Measurements from ENCODE around the gene PRPF40A. TPM values are rescaled to one million over a fixed set of nuclear protein-coding genes. Genes with fewer than 3 reads are reported as not detected.

Gene PRPF40A
- total RNA-seq, 1 donor from 2014 or later: 129 TPM

DNA sequence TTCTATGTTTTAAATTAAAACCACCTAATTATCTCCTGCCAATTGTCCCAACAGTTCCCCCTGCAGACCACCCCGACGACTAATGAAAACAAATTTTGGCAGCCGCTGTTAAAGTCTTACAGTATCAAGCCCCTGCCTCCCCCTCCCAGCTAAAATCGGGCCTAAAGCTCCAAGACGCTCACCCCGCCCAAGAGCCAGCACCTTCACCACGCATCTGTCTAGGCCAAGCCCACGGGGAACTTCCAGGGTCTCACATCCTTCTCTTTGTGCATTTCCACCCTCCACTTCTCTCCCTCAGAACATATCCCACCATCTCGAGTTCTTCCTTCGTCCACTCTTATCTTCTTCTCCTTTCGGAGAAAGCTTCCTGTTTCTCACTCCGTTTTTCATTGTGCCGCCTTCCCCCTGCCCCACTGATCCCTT is 445 bp downstream of the PRPF40A start:
- Mint-ChIP-seq H3K4me3 (peak overlapping the region; percentile 100), H3K36me3 (ENCODE audit: low read depth) (peaks cover 64% of the 10 kb centered on the region), H3K27me3 (no peaks in the 10 kb centered on the region), H3K9me3 (no peaks in the 10 kb centered on the region), H3K4me1 (peaks cover 52% of the 10 kb centered on the region), H3K27ac (peak overlapping the region; percentile 98)
- CTCF ChIA-PET: no interaction called here
- intact Hi-C loops (cut with micrococcal nuclease): loop anchor here (1.0 to 5.0 kb wide), 7 partner anchors 382 to 1455 kb away; partner anchors contain the start of genes ARL5A, FMNL2, NMI and RBM43
- ATAC-seq (ENCODE audit: low read depth): peak; percentile 0
- POLR2A ChIA-PET: interaction anchor here (0.6 to 2.8 kb wide), 18 partner anchors 9 to 1450 kb away, joined by 3 to 27 read pairs (median 4); partner anchors contain the start of genes ARL5A, NMI and STAM2
- TF ChIP-seq, protein P1, sequence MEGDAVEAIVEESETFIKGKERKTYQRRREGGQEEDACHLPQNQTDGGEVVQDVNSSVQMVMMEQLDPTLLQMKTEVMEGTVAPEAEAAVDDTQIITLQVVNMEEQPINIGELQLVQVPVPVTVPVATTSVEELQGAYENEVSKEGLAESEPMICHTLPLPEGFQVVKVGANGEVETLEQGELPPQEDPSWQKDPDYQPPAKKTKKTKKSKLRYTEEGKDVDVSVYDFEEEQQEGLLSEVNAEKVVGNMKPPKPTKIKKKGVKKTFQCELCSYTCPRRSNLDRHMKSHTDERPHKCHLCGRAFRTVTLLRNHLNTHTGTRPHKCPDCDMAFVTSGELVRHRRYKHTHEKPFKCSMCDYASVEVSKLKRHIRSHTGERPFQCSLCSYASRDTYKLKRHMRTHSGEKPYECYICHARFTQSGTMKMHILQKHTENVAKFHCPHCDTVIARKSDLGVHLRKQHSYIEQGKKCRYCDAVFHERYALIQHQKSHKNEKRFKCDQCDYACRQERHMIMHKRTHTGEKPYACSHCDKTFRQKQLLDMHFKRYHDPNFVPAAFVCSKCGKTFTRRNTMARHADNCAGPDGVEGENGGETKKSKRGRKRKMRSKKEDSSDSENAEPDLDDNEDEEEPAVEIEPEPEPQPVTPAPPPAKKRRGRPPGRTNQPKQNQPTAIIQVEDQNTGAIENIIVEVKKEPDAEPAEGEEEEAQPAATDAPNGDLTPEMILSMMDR (IDR thresholded peaks at IDR 0.05): no peak
- no peak for DNase-seq

DNA sequence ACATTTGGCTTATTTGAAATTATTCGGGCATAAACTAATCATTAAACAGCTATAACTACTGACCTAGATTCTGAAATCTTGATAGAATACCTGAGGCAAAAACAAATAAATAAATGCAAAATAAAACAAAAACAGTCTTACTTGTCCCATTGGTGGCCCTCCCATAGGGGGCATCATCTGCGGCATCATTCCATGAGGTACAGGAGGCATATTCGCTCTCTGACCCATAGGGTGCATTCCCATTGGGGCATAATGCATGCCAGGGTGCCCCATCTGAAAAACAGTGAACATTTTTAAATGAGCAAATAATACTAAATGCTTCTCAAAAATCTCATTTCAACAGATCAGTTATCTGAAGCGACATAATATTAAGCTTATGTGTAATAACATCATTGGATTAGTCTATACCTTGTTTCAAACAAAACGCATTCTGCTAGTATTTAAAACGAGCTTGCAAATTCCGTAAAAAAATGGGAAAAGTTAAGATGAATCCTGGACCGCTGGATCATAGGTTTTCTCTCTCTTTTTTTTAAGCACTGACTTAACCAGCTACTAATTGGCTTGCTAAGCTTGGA is 1.3 kb downstream of the PRPF40A start:
- POLR2A ChIA-PET: interaction anchor here (0.8 to 2.8 kb wide), 6 partner anchors 8 to 888 kb away, joined by 3 to 27 read pairs (median 10); partner anchors contain the start of genes ARL5A and STAM2
- no peaks in the 10 kb centered on the region for H3K27me3 Mint-ChIP-seq
- CTCF ChIA-PET: no interaction called here
- TF ChIP-seq, protein P1 (IDR thresholded peaks at IDR 0.05): no peak
- intact Hi-C loops (cut with micrococcal nuclease): loop anchor here (5.0 kb wide), 3 partner anchors 1304 to 1454 kb away; partner anchors contain the start of genes NMI and RBM43
- H3K4me1 Mint-ChIP-seq: peaks cover 48% of the 10 kb centered on the region
- peak overlapping the region; percentile 100 for H3K4me3 Mint-ChIP-seq
- DNase-seq (no peak), ATAC-seq (ENCODE audit: low read depth) (no peak)
- H3K27ac Mint-ChIP-seq: peak overlapping the region; percentile 98
- peaks cover 66% of the 10 kb centered on the region for H3K36me3 Mint-ChIP-seq (ENCODE audit: low read depth)
- no peaks in the 10 kb centered on the region for H3K9me3 Mint-ChIP-seq

DNA sequence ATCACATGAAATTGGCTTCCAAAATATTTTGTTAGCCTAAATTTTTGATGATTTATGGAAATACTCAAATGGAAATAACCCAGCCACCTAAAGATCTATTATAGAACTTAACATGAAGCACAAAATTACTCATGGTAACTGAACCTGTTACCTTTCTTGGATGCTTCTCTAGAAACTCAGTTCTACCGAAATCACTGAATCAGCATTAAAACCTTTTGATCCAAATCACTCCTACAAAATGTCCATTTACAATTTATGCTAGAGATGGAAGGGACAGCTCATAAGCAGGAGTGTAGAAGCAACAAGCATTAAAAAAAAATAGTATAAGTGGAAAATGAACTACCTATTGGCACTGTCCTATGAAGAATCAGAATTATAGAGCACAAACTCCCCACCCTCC is 2.1 kb downstream of the PRPF40A start:
- ChIA-PET CTCF (no interaction called here), POLR2A (interaction anchor here (2.7 kb wide), 1 partner anchor 7 kb away, joined by 14 read pairs; no protein-coding TSS in a partner anchor)
- Mint-ChIP-seq H3K4me3 (peak overlapping the region; percentile 41), H3K4me1 (peaks cover 44% of the 10 kb centered on the region), H3K9me3 (no peaks in the 10 kb centered on the region), H3K27me3 (no peaks in the 10 kb centered on the region), H3K36me3 (ENCODE audit: low read depth) (peaks cover 73% of the 10 kb centered on the region), H3K27ac (no peak overlapping the region)
- TF ChIP-seq, protein P1 (IDR thresholded peaks at IDR 0.05): no peak
- intact Hi-C loops (cut with micrococcal nuclease): loop anchor here (5.0 kb wide), 3 partner anchors 1303 to 1453 kb away; partner anchors contain the start of genes NMI and RBM43
- DNase-seq (no peak), ATAC-seq (ENCODE audit: low read depth) (no peak)

DNA sequence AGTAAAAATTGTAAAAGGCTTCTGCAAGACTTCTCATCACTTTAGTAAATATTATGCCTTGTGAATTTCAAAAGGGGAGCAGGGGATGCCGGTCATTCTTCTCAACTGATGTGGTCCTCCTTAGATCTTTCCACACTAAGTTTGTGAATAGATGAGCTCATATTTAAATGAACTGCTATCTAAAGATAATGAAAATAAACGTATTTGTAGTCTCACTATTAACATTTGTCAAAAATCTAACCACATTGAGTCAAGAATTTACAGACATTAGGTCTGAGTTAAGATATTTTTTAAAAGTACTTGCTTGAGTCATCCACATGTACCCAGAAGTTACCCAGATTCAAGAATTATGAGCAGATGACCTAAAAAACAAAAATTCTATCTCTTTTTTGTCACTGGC is 6.5 kb downstream of the PRPF40A start:
- CTCF ChIA-PET: no interaction called here
- Mint-ChIP-seq H3K4me3 (no peak overlapping the region), H3K36me3 (ENCODE audit: low read depth) (peaks cover 77% of the 10 kb centered on the region), H3K9me3 (no peaks in the 10 kb centered on the region), H3K27me3 (no peaks in the 10 kb centered on the region), H3K27ac (no peak overlapping the region), H3K4me1 (peaks cover 33% of the 10 kb centered on the region)
- POLR2A ChIA-PET: no interaction called here
- DNase-seq (no peak), ATAC-seq (ENCODE audit: low read depth) (no peak)
- intact Hi-C loops (cut with micrococcal nuclease): loop anchor here (2.0 kb wide), 1 partner anchor 14 kb away; no protein-coding TSS in a partner anchor
- TF ChIP-seq, protein P1 (IDR thresholded peaks at IDR 0.05): no peak

DNA sequence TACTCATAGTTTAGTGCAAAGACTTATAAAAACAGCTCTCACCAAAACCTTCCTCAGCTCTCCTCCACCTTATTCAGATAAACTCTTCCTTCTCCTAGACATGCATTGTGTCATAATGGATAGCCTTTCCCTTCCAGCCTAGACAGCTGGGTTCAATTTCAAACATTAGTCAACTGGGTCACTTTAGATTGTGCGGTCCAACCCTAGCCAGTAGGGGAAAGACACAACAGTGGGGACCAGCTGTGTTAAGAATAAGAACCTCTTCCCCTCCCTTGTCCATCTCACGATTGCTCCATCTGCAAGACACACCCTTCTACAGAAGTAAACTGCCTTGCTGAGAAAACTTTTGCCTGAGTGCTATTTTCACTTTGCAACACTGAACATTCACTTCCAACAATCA is 8.5 kb downstream of the PRPF40A start:
- peaks cover 70% of the 10 kb centered on the region for H3K36me3 Mint-ChIP-seq (ENCODE audit: low read depth)
- H3K27ac Mint-ChIP-seq: no peak overlapping the region
- intact Hi-C loops (cut with micrococcal nuclease): no loop called here
- ChIA-PET CTCF (no interaction called here), POLR2A (interaction anchor here (2.3 kb wide), 1 partner anchor 8 kb away, joined by 14 read pairs; the partner anchor contains the start of gene PRPF40A)
- H3K4me1 Mint-ChIP-seq: peaks cover 29% of the 10 kb centered on the region
- DNase-seq (no peak), ATAC-seq (ENCODE audit: low read depth) (no peak)
- TF ChIP-seq, protein P1 (IDR thresholded peaks at IDR 0.05): no peak
- H3K27me3 Mint-ChIP-seq: no peaks in the 10 kb centered on the region
- H3K4me3 Mint-ChIP-seq: no peak overlapping the region
- H3K9me3 Mint-ChIP-seq: no peaks in the 10 kb centered on the region
